HEK293 (cell line): Measurements from ENCODE around the gene RHBG.
A peak's percentile ranks its signal among the peaks of the same experiment; 100 is the strongest.

Experiments used
- CTCF ChIA-PET: fragments of 350-600 bp; formaldehyde crosslinking; extraction: SDS; loops from one replicate; lab custom pipeline; 2021; ENCODE audit warnings: antibody characterized with exemption; lab: Yijun Ruan, JAX
- POLR2A ChIA-PET: fragments of 300-600 bp; formaldehyde crosslinking; extraction: SDS; loops from one replicate; lab custom pipeline; 2020; ENCODE audit warnings: antibody characterized with exemption, inconsistent platforms; lab: Yijun Ruan, JAX
- H3K27ac ChIP-seq: fragments of 200-500 bp; sonication (Bioruptor generic); 2 replicates; pipeline ENCODE4 v1.5.1; 2014; ENCODE audit warnings: low read depth, low read length, control low read depth, inconsistent platforms; ENCODE audit errors: extremely low read depth
- H3K36me3 ChIP-seq, 2 experiments: fragments of 200-500 bp in 1 of 2; sonication (Bioruptor generic) in 1 of 2; 1 replicate in 1 of 2; 2 replicates in 1 of 2; pipeline ENCODE4 v1.5.1; 2014 to 2017; ENCODE audit warnings: inconsistent platforms in 2 of 2, low read length in 2 of 2; ENCODE audit not compliant: control insufficient read depth in 2 of 2, insufficient read depth in 1 of 2
- H3K4me1 ChIP-seq: fragments of 200-500 bp; sonication (Bioruptor generic); 2 replicates; pipeline ENCODE4 v1.5.1; 2014; ENCODE audit warnings: mild to moderate bottlenecking, low read length, inconsistent platforms; ENCODE audit not compliant: control insufficient read depth, insufficient read depth
- H3K4me3 ChIP-seq: 2 replicates; pipeline ENCODE4 v1.5.1; 2011; ENCODE audit warnings: low read depth, mild to moderate bottlenecking, control low read depth, low read length, moderate library complexity
- H3K9me3 ChIP-seq: fragments of 200-500 bp; sonication (Bioruptor generic); 2 replicates; pipeline ENCODE4 v1.5.1; 2014; ENCODE audit warnings: low read depth, low read length, inconsistent platforms; ENCODE audit not compliant: control insufficient read depth, insufficient read depth
- HOXD13 ChIP-seq: sonication (generic); formaldehyde crosslinking; IDR thresholded peaks from 2 replicates; pipeline ENCODE4 v1.8.0; 2022; ENCODE audit warnings: missing genetic modification reagents, borderline replicate concordance
- KLF10 ChIP-seq: fragments of 450-650 bp; IDR thresholded peaks from 2 replicates; pipeline ENCODE4 v1.5.1; 2018; ENCODE audit warnings: missing biosample characterization, mild to moderate bottlenecking, missing genetic modification characterization
- KLF7 ChIP-seq: fragments of 450-650 bp; formaldehyde crosslinking; IDR thresholded peaks from 2 replicates; pipeline ENCODE4 v1.5.1; 2016; ENCODE audit warnings: missing biosample characterization, missing genetic modification characterization, borderline replicate concordance
- MYNN ChIP-seq: fragments of 450-650 bp; formaldehyde crosslinking; IDR thresholded peaks from 2 replicates; pipeline ENCODE4 v1.5.1; 2016; ENCODE audit warnings: missing biosample characterization, missing genetic modification characterization, borderline replicate concordance
- SP7 ChIP-seq: fragments of 450-650 bp; formaldehyde crosslinking; IDR thresholded peaks from 2 replicates; pipeline ENCODE4 v1.5.1; 2016; ENCODE audit warnings: missing biosample characterization, missing genetic modification characterization
- WT1 ChIP-seq: fragments of 450-650 bp; formaldehyde crosslinking; IDR thresholded peaks from 2 replicates; pipeline ENCODE4 v1.5.1; 2016; ENCODE audit warnings: missing biosample characterization, missing genetic modification characterization
- ZNF175 ChIP-seq: fragments of 450-650 bp; formaldehyde crosslinking; IDR thresholded peaks from 2 replicates; pipeline ENCODE4 v1.5.1; 2016; ENCODE audit warnings: missing biosample characterization, missing genetic modification characterization
- ZNF184 ChIP-seq: fragments of 450-650 bp; IDR thresholded peaks from 2 replicates; pipeline ENCODE4 v1.5.1; 2018; ENCODE audit warnings: missing biosample characterization, mild to moderate bottlenecking, missing genetic modification characterization
- ZNF248 ChIP-seq: fragments of 450-650 bp; formaldehyde crosslinking; IDR thresholded peaks from 2 replicates; pipeline ENCODE4 v1.5.1; 2017; ENCODE audit warnings: missing biosample characterization, missing genetic modification characterization
- ZNF311 ChIP-seq: fragments of 450-650 bp; formaldehyde crosslinking; IDR thresholded peaks from 2 replicates; pipeline ENCODE4 v1.5.1; 2017; ENCODE audit warnings: missing biosample characterization, missing genetic modification characterization, borderline replicate concordance
- ZNF366 ChIP-seq: fragments of 450-650 bp; formaldehyde crosslinking; conservative IDR thresholded peaks from 2 replicates; pipeline ENCODE4 v1.5.1; 2016; ENCODE audit warnings: missing biosample characterization, missing genetic modification characterization
- ZNF391 ChIP-seq: fragments of 450-650 bp; formaldehyde crosslinking; IDR thresholded peaks from 2 replicates; pipeline ENCODE4 v1.5.1; 2016; ENCODE audit warnings: low read depth, missing biosample characterization, missing genetic modification characterization, borderline replicate concordance
- ZNF529 ChIP-seq: fragments of 450-650 bp; formaldehyde crosslinking; IDR thresholded peaks from 2 replicates; pipeline ENCODE4 v1.5.1; 2017; ENCODE audit warnings: missing genetic modification characterization, missing biosample characterization; ENCODE audit not compliant: insufficient replicate concordance
- ZNF530 ChIP-seq: fragments of 450-650 bp; formaldehyde crosslinking; IDR thresholded peaks from 2 replicates; pipeline ENCODE4 v1.5.1; 2016; ENCODE audit warnings: low read depth, missing biosample characterization, missing genetic modification characterization
- ZNF549 ChIP-seq: fragments of 450-650 bp; IDR thresholded peaks from 2 replicates; pipeline ENCODE4 v1.5.1; 2018; ENCODE audit warnings: missing biosample characterization, missing genetic modification characterization, mild to moderate bottlenecking, inconsistent platforms, moderate library complexity
- ZNF555 ChIP-seq: fragments of 450-650 bp; formaldehyde crosslinking; conservative IDR thresholded peaks from 2 replicates; pipeline ENCODE4 v1.5.1; 2017; ENCODE audit warnings: missing biosample characterization, mild to moderate bottlenecking, missing genetic modification characterization, inconsistent platforms
- ZNF558 ChIP-seq: fragments of 450-650 bp; formaldehyde crosslinking; IDR thresholded peaks from 2 replicates; pipeline ENCODE4 v1.5.1; 2016; ENCODE audit warnings: missing biosample characterization, missing genetic modification characterization
- ZNF623 ChIP-seq: fragments of 450-650 bp; formaldehyde crosslinking; IDR thresholded peaks from 2 replicates; pipeline ENCODE4 v1.5.1; 2016; ENCODE audit warnings: missing biosample characterization, missing genetic modification characterization
- ZNF626 ChIP-seq: fragments of 450-650 bp; sonication (Bioruptor Pico); formaldehyde crosslinking; IDR thresholded peaks from 2 replicates; pipeline ENCODE4 v1.5.1; 2018; ENCODE audit warnings: missing biosample characterization, missing genetic modification characterization, inconsistent platforms
- ZNF660 ChIP-seq: fragments of 450-650 bp; IDR thresholded peaks from 2 replicates; pipeline ENCODE4 v1.5.1; 2018; ENCODE audit warnings: missing biosample characterization, mild to moderate bottlenecking, missing genetic modification characterization
- ZNF664 ChIP-seq: fragments of 450-650 bp; formaldehyde crosslinking; IDR thresholded peaks from 2 replicates; pipeline ENCODE4 v1.5.1; 2016; ENCODE audit warnings: missing biosample characterization, missing genetic modification characterization
- ZNF670 ChIP-seq: fragments of 450-650 bp; formaldehyde crosslinking; IDR thresholded peaks from 2 replicates; pipeline ENCODE4 v1.5.1; 2016; ENCODE audit warnings: missing biosample characterization, missing genetic modification characterization, low read depth
- ZNF76 ChIP-seq: fragments of 450-650 bp; formaldehyde crosslinking; IDR thresholded peaks from 2 replicates; pipeline ENCODE4; 2016; ENCODE audit warnings: low read depth, missing biosample characterization, missing genetic modification characterization, borderline replicate concordance
- ZNF776 ChIP-seq: fragments of 450-650 bp; formaldehyde crosslinking; IDR thresholded peaks from 2 replicates; pipeline ENCODE4 v1.5.0; 2017; ENCODE audit warnings: missing biosample characterization, missing genetic modification characterization, borderline replicate concordance
- ZNF777 ChIP-seq: fragments of 450-650 bp; formaldehyde crosslinking; IDR thresholded peaks from 2 replicates; pipeline ENCODE4 v1.5.1; 2017; ENCODE audit warnings: missing biosample characterization, missing genetic modification characterization, borderline replicate concordance
- ZNF791 ChIP-seq: fragments of 450-650 bp; formaldehyde crosslinking; IDR thresholded peaks from 2 replicates; pipeline ENCODE4 v1.5.1; 2016; ENCODE audit warnings: missing biosample characterization, missing genetic modification characterization
- TF ChIP-seq, protein P1 (sequence below): fragments of 450-650 bp; formaldehyde crosslinking; IDR thresholded peaks from 2 replicates; pipeline ENCODE4 v1.5.1; 2017; ENCODE audit warnings: missing biosample characterization, missing genetic modification characterization
- TF ChIP-seq, protein P2 (sequence below): fragments of 450-650 bp; formaldehyde crosslinking; IDR thresholded peaks from 2 replicates; pipeline ENCODE4 v1.5.1; 2017; ENCODE audit warnings: missing biosample characterization, missing genetic modification characterization
- TF ChIP-seq, protein P3 (sequence below): fragments of 450-650 bp; formaldehyde crosslinking; IDR thresholded peaks from 2 replicates; pipeline ENCODE4 v1.5.1; 2016; ENCODE audit warnings: missing biosample characterization, missing genetic modification characterization, borderline replicate concordance
- TF ChIP-seq, protein P4 (sequence below): fragments of 450-650 bp; formaldehyde crosslinking; IDR thresholded peaks from 2 replicates; pipeline ENCODE4 v1.5.1; 2016; ENCODE audit warnings: missing biosample characterization, missing genetic modification characterization

RHBG gene

DNA sequence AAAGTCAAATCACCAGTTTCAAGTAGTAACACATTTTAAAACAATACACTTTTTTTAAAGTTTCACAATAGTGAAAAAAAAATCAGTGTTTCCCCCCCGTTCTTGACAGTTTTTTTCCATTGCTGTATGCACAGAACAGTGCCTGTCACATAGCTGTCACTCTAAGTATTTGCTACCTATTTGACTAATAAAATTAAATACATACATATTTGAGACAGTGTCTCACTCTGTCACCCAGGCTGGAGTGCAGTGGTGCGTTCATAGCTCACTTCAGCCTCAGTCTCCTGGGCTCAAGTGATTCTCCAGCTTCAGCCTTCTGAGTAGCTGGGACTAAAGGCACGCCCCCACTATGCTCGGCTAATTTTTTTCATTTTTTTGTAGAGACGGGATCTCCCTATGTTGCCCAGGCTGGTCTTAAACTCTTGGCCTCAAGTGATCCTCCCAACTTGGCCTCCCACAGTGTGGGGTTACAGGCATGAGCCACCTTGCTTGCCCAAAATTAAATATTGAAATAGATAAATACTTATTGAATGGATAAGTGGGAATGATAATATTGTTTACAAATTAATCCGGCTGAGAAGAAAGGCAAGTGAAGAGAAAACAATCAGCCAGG is 12.6 kb upstream of the RHBG start (continued):
- no peak for TF ChIP-seq ZNF175 (tag by site-specific recombination)
- no peak for TF ChIP-seq ZNF777 (tag by site-specific recombination)
- no peak for TF ChIP-seq ZNF664 (tag by site-specific recombination)
- TF ChIP-seq, protein P1, sequence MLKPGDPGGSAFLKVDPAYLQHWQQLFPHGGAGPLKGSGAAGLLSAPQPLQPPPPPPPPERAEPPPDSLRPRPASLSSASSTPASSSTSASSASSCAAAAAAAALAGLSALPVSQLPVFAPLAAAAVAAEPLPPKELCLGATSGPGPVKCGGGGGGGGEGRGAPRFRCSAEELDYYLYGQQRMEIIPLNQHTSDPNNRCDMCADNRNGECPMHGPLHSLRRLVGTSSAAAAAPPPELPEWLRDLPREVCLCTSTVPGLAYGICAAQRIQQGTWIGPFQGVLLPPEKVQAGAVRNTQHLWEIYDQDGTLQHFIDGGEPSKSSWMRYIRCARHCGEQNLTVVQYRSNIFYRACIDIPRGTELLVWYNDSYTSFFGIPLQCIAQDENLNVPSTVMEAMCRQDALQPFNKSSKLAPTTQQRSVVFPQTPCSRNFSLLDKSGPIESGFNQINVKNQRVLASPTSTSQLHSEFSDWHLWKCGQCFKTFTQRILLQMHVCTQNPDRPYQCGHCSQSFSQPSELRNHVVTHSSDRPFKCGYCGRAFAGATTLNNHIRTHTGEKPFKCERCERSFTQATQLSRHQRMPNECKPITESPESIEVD (tag by site-specific recombination): no peak
- no peak for TF ChIP-seq ZNF623 (tag by site-specific recombination)
- no peak for TF ChIP-seq SP7 (tag by site-specific recombination)
- TF ChIP-seq ZNF670: no peak

DNA sequence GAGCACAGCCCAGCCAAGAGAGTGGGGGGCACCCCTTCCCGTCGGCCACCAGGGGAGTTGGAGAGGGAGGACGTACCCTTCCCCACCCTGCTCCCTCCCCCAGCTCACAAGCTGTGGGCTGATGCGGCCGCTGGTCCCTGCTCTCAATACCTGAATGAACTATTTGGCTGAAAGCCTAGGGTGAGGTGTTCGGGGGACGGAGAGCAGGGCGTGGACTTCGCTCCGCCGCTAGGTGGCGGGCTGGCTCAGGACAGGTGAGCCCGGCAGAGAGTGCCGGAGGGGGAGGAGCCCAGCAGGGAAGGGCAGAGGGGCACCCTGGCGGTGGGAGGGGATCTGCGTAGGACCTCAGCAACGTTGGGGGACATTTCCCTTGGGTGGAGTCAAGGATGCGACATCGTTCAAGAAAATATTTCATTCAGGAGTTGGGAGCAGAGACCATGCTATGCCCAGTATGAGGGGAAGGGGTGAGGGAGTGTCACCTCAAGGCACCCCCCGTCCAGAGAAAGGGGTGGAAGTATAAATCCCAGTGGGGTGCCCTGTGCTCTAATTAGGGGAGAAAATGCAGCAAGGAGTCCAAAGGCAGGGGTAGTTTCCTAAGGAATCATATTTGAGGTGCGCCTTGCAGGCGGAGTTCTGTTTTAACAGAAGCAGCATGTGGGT is 12.0 kb upstream of the RHBG start:
- H3K36me3 ChIP-seq: no peaks in the 10 kb centered on the region
- no peaks in the 10 kb centered on the region for H3K9me3 ChIP-seq
- CTCF ChIA-PET: interaction anchor here (0.6 to 4.7 kb wide), 18 partner anchors 8 to 234 kb away, joined by 3 to 36 read pairs (median 4); partner anchors contain the start of genes NAXE and RHBG
- H3K4me1 ChIP-seq: no peaks in the 10 kb centered on the region
- no peak overlapping the region for H3K27ac ChIP-seq
- POLR2A ChIA-PET: interaction anchor here (0.6 kb wide), 1 partner anchor 50 kb away, joined by 4 read pairs; no protein-coding TSS in a partner anchor
- H3K4me3 ChIP-seq: no peak overlapping the region; the same call in 1 of the 2 replicates
- 0 out of 2 replicates have a peak, but pooled peaks have one; percentile 8 for TF ChIP-seq ZNF366 (tag by site-specific recombination)
- no peak for TF ChIP-seq KLF7 (tag by site-specific recombination)
- peak; percentile 37; the same call in 1 of the 2 replicates for TF ChIP-seq ZNF76 (tag by site-specific recombination)
- no peak for TF ChIP-seq HOXD13
- no peak for TF ChIP-seq WT1
- TF ChIP-seq ZNF558 (tag by site-specific recombination): no peak
- TF ChIP-seq ZNF530: no peak
- TF ChIP-seq, protein P2, sequence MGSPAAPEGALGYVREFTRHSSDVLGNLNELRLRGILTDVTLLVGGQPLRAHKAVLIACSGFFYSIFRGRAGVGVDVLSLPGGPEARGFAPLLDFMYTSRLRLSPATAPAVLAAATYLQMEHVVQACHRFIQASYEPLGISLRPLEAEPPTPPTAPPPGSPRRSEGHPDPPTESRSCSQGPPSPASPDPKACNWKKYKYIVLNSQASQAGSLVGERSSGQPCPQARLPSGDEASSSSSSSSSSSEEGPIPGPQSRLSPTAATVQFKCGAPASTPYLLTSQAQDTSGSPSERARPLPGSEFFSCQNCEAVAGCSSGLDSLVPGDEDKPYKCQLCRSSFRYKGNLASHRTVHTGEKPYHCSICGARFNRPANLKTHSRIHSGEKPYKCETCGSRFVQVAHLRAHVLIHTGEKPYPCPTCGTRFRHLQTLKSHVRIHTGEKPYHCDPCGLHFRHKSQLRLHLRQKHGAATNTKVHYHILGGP (tag by site-specific recombination): no peak
- TF ChIP-seq MYNN (tag by site-specific recombination): no peak
- no peak for TF ChIP-seq ZNF555
- TF ChIP-seq, protein P3, sequence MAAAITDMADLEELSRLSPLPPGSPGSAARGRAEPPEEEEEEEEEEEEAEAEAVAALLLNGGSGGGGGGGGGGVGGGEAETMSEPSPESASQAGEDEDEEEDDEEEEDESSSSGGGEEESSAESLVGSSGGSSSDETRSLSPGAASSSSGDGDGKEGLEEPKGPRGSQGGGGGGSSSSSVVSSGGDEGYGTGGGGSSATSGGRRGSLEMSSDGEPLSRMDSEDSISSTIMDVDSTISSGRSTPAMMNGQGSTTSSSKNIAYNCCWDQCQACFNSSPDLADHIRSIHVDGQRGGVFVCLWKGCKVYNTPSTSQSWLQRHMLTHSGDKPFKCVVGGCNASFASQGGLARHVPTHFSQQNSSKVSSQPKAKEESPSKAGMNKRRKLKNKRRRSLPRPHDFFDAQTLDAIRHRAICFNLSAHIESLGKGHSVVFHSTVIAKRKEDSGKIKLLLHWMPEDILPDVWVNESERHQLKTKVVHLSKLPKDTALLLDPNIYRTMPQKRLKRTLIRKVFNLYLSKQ (tag by site-specific recombination): no peak
- TF ChIP-seq ZNF626 (tag by site-specific recombination): no peak
- no peak for TF ChIP-seq ZNF391 (tag by site-specific recombination)
- TF ChIP-seq ZNF660 (tag by site-specific recombination): no peak
- no peak for TF ChIP-seq ZNF791 (tag by site-specific recombination)
- TF ChIP-seq KLF10 (tag by site-specific recombination): no peak
- TF ChIP-seq ZNF549 (tag by site-specific recombination): no peak
- TF ChIP-seq ZNF248 (tag by site-specific recombination): no peak
- no peak for TF ChIP-seq ZNF776 (tag by site-specific recombination)
- TF ChIP-seq ZNF184 (tag by site-specific recombination): no peak
- TF ChIP-seq ZNF311 (tag by site-specific recombination): no peak
- TF ChIP-seq, protein P4, sequence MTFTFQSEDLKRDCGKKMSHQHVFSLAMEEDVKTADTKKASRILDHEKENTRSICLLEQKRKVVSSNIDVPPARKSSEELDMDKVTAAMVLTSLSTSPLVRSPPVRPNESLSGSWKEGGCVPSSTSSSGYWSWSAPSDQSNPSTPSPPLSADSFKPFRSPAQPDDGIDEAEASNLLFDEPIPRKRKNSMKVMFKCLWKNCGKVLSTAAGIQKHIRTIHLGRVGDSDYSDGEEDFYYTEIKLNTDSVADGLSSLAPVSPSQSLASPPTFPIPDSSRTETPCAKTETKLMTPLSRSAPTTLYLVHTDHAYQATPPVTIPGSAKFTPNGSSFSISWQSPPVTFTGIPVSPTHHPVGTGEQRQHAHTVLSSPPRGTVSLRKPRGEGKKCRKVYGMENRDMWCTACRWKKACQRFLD (tag by site-specific recombination): no peak
- TF ChIP-seq ZNF529 (tag by site-specific recombination): no peak
